SK-N-SH treated with all-trans-retinoic acid at 6 μM for 48 hours (cell line): ENCODE measurements around the gene LRIT2.

Experiments used
- ATAC-seq: fragments of 200-7000 bp; cut with Tn5 transposase; 3 replicates; pipeline ENCODE4 v1.9.1; 2020; ENCODE audit warnings: mild to moderate bottlenecking, moderate library complexity
- ARNTL ChIP-seq: fragments of 450-650 bp; formaldehyde crosslinking; IDR thresholded peaks from 2 replicates; pipeline ENCODE4 v1.5.0; 2020; ENCODE audit warnings: low read depth, mild to moderate bottlenecking, moderate library complexity, borderline replicate concordance
- BACH2 ChIP-seq: fragments of 250-450 bp; sonication (Bioruptor Pico); IDR thresholded peaks from 2 replicates; pipeline ENCODE4 v1.9.0; 2021; ENCODE audit warnings: mild to moderate bottlenecking, borderline replicate concordance
- CSDC2 ChIP-seq: fragments of 250-450 bp; sonication (Bioruptor Pico); IDR thresholded peaks from 2 replicates; pipeline ENCODE4 v1.5.0; 2020; ENCODE audit warnings: mild to moderate bottlenecking, moderate library complexity
- ESRRG ChIP-seq: fragments of 250-450 bp; sonication (Bioruptor Pico); IDR thresholded peaks from 2 replicates; pipeline ENCODE4 v1.6.1; 2021; ENCODE audit warnings: mild to moderate bottlenecking
- GLIS3 ChIP-seq: fragments of 250-450 bp; sonication (Bioruptor Pico); IDR thresholded peaks from 2 replicates; pipeline ENCODE4 v1.5.0; 2020; ENCODE audit warnings: mild to moderate bottlenecking, moderate library complexity
- ISL1 ChIP-seq: fragments of 250-450 bp; sonication (Bioruptor Pico); IDR thresholded peaks from 2 replicates; pipeline ENCODE4 v2.1.2; 2022; ENCODE audit warnings: mild to moderate bottlenecking, moderate library complexity
- OSR1 ChIP-seq: fragments of 250-450 bp; sonication (Bioruptor Pico); IDR thresholded peaks from 2 replicates; pipeline ENCODE4 v1.8.0; 2022; ENCODE audit warnings: moderate library complexity, mild to moderate bottlenecking, inconsistent platforms
- PPARA ChIP-seq: fragments of 250-450 bp; sonication (Bioruptor Pico); IDR thresholded peaks from 2 replicates; pipeline ENCODE4 v1.5.0; 2020; ENCODE audit warnings: mild to moderate bottlenecking, borderline replicate concordance
- RARB ChIP-seq: fragments of 250-450 bp; sonication (Bioruptor Pico); IDR thresholded peaks from 2 replicates; pipeline ENCODE4 v1.8.0; 2021; ENCODE audit warnings: mild to moderate bottlenecking, moderate library complexity
- SNAI2 ChIP-seq: fragments of 250-450 bp; sonication (Bioruptor Pico); IDR thresholded peaks from 2 replicates; pipeline ENCODE4 v1.5.0; 2020; ENCODE audit warnings: mild to moderate bottlenecking, moderate library complexity
- TCF4 ChIP-seq: fragments of 250-450 bp; sonication (Bioruptor Pico); IDR thresholded peaks from 2 replicates; pipeline ENCODE4 v1.8.0; 2021; ENCODE audit warnings: mild to moderate bottlenecking, moderate library complexity, borderline replicate concordance
- TOX ChIP-seq: fragments of 250-450 bp; sonication (Bioruptor Pico); IDR thresholded peaks from 2 replicates; pipeline ENCODE4 v1.8.0; 2021; ENCODE audit warnings: mild to moderate bottlenecking, moderate library complexity, borderline replicate concordance
- ZC3H10 ChIP-seq: fragments of 250-450 bp; sonication (Bioruptor Pico); IDR thresholded peaks from 2 replicates; pipeline ENCODE4 v1.5.1; 2021; ENCODE audit warnings: mild to moderate bottlenecking, moderate library complexity
- ZFP3 ChIP-seq: fragments of 250-450 bp; sonication (Bioruptor Pico); IDR thresholded peaks from 2 replicates; pipeline ENCODE4 v1.5.0; 2020; ENCODE audit warnings: mild to moderate bottlenecking, moderate library complexity
- ZFP30 ChIP-seq: fragments of 450-650 bp; formaldehyde crosslinking; IDR thresholded peaks from 2 replicates; pipeline ENCODE4 v1.5.0; 2022; ENCODE audit warnings: mild to moderate bottlenecking, moderate library complexity
- ZNF565 ChIP-seq: fragments of 450-650 bp; formaldehyde crosslinking; conservative IDR thresholded peaks from 2 replicates; pipeline ENCODE4 v1.5.0; 2020; ENCODE audit warnings: low read depth, mild to moderate bottlenecking, moderate library complexity
- ZNF70 ChIP-seq: fragments of 450-650 bp; formaldehyde crosslinking; IDR thresholded peaks from 2 replicates; pipeline ENCODE4 v1.5.0; 2020; ENCODE audit warnings: mild to moderate bottlenecking, moderate library complexity
- ZNF8 ChIP-seq: fragments of 450-650 bp; formaldehyde crosslinking; IDR thresholded peaks from 2 replicates; pipeline ENCODE4 v1.5.0; 2020; ENCODE audit warnings: mild to moderate bottlenecking, moderate library complexity
- TF ChIP-seq, protein P1 (sequence below): fragments of 250-450 bp; sonication (Bioruptor Pico); IDR thresholded peaks from 2 replicates; pipeline ENCODE4 v1.5.0; 2020; ENCODE audit warnings: mild to moderate bottlenecking, moderate library complexity
- TF ChIP-seq, protein P2 (sequence below): fragments of 250-450 bp; sonication (Bioruptor Pico); IDR thresholded peaks from 2 replicates; pipeline ENCODE4 v1.5.1; 2020; ENCODE audit warnings: low read depth, mild to moderate bottlenecking, moderate library complexity
- TF ChIP-seq, protein P3 (sequence below): fragments of 250-450 bp; sonication (Bioruptor Pico); IDR thresholded peaks from 2 replicates; pipeline ENCODE4 v1.8.0; 2021; ENCODE audit warnings: low read depth, mild to moderate bottlenecking, moderate library complexity, borderline replicate concordance

Gene LRIT2

DNA sequence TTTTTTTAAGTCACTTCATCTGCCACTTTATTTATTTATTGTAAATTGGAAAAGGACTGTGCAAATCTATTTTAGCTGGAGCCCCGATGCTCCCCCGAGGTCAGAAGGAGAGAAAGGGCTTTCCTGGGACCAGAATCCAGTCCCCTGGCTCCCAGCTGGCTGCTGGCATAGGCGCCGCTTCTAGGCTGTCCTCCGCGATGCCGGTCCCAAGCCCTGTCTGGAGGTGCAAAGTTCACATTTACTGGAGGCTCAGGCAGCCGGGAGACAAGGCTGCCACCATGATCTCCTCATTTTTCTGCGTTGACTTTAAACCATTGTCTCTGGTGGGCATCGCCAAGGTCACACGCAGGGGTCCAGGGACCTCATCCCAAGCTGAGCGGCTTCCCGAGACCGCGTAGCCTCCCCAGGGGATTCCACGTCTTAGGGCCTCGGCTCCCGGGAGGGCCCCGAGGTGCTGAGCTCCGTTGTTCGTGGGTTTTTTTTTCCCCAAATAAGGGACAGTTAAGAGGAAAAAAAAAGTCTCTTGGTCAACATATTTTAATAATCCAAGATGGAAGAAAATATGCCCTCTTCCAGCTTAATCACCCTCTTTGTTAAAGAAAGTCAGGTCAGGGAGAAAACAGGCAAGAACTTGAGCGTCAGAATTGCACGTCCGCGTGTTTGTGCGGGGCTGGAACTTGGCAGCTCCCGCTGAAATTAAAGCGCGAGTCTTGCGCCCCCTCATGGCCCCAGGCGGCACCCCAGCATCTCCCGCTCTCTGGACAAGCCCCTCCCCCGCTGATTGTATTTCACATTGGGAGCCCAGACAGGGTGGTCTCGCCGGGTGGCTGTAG lies 31.4 kb upstream of the LRIT2 start:
- TF ChIP-seq RARB (CRISPR knock-in tag) (no peak), PPARA (CRISPR knock-in tag) (no peak), ESRRG (CRISPR knock-in tag) (no peak), ZNF8 (CRISPR knock-in tag) (no peak), ZFP3 (CRISPR knock-in tag) (no peak), ZNF565 (CRISPR knock-in tag) (no peak), ARNTL (no peak), ISL1 (CRISPR knock-in tag) (no peak), OSR1 (CRISPR knock-in tag) (no peak), ZC3H10 (no peak), CSDC2 (CRISPR knock-in tag) (no peak), TOX (no peak), SNAI2 (CRISPR knock-in tag) (no peak), GLIS3 (no peak), BACH2 (CRISPR knock-in tag) (no peak), ZNF70 (no peak)
- TF ChIP-seq, protein P1, sequence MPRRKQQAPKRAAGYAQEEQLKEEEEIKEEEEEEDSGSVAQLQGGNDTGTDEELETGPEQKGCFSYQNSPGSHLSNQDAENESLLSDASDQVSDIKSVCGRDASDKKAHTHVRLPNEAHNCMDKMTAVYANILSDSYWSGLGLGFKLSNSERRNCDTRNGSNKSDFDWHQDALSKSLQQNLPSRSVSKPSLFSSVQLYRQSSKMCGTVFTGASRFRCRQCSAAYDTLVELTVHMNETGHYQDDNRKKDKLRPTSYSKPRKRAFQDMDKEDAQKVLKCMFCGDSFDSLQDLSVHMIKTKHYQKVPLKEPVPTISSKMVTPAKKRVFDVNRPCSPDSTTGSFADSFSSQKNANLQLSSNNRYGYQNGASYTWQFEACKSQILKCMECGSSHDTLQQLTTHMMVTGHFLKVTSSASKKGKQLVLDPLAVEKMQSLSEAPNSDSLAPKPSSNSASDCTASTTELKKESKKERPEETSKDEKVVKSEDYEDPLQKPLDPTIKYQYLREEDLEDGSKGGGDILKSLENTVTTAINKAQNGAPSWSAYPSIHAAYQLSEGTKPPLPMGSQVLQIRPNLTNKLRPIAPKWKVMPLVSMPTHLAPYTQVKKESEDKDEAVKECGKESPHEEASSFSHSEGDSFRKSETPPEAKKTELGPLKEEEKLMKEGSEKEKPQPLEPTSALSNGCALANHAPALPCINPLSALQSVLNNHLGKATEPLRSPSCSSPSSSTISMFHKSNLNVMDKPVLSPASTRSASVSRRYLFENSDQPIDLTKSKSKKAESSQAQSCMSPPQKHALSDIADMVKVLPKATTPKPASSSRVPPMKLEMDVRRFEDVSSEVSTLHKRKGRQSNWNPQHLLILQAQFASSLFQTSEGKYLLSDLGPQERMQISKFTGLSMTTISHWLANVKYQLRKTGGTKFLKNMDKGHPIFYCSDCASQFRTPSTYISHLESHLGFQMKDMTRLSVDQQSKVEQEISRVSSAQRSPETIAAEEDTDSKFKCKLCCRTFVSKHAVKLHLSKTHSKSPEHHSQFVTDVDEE, result no peak
- ATAC-seq, result no peak

DNA sequence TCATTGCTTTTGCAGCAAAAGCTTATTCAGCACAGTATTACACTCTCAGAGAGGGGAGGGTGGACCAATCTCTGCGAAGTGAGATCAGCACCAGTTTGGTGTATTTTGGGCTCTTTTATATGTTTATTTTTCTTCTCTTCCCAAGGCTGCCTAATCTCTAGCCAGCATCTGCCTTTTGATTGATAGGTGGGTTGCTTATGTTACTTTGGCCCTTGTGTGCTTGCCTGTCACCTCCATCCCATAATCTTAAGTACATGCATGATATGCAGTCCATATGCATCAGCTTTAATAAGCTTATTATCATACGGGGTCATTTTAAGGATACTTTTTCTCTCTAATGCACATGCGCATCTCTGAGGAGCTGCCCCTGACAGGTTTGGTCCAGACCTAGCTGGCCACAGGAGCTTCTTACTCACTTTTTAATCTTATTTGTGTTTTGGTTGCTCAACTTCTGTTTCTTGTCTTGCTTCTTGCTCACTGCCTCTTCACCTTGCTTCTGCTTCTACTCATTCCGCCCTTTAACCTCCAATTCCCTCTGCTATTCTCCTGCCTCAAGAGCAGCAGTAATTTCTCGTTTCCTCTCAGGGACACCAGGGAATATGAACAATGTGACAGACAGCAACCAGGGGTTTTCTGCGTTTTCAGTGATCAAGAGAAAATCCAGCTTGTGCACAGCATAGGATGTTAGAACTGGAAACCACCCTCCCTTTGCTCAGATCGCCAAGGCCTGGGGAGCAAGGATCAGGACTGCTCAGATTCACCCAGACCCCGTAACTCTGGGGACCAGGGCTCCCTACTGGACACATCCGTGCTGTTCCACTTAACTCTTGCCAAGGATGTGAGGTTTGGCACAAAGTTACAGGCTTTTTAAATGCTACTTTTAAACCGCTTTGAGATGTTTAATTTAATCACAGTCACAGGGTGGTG lies 29.5 kb upstream of the LRIT2 start:
- ATAC-seq, result no peak
- TF ChIP-seq SNAI2 (CRISPR knock-in tag), result no peak

DNA sequence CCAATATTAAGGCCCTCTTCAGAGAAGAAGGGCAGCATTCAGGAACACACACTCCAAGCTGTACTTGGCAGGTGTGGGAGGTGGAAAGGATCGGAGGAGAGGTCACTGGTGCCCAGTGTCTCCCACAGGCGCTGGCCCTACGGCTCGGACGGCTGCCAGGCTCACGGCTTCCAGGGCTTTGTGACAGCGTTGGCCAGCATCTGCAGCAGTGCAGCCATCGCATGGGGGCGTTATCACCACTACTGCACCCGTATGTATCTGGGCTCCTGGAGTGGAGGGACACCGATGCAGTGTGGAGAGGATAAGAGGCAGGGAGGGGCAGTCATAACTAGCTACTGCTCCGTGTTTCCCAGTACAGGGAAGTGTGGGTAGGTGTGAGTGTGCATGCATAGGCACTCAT lies 23.4 kb upstream of the LRIT2 start:
- ATAC-seq, result no peak
- TF ChIP-seq ZNF565 (CRISPR knock-in tag) (no peak), TOX (no peak), TCF4 (CRISPR knock-in tag) (no peak), ESRRG (CRISPR knock-in tag) (no peak), BACH2 (CRISPR knock-in tag) (no peak), ZFP30 (CRISPR knock-in tag) (no peak), CSDC2 (CRISPR knock-in tag) (no peak), ZFP3 (CRISPR knock-in tag) (no peak), ZNF8 (CRISPR knock-in tag) (no peak), GLIS3 (no peak), RARB (CRISPR knock-in tag) (no peak)
- TF ChIP-seq, protein P2, sequence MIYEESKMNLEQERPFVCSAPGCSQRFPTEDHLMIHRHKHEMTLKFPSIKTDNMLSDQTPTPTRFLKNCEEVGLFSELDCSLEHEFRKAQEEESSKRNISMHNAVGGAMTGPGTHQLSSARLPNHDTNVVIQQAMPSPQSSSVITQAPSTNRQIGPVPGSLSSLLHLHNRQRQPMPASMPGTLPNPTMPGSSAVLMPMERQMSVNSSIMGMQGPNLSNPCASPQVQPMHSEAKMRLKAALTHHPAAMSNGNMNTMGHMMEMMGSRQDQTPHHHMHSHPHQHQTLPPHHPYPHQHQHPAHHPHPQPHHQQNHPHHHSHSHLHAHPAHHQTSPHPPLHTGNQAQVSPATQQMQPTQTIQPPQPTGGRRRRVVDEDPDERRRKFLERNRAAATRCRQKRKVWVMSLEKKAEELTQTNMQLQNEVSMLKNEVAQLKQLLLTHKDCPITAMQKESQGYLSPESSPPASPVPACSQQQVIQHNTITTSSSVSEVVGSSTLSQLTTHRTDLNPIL (CRISPR knock-in tag), result no peak
- TF ChIP-seq, protein P3, sequence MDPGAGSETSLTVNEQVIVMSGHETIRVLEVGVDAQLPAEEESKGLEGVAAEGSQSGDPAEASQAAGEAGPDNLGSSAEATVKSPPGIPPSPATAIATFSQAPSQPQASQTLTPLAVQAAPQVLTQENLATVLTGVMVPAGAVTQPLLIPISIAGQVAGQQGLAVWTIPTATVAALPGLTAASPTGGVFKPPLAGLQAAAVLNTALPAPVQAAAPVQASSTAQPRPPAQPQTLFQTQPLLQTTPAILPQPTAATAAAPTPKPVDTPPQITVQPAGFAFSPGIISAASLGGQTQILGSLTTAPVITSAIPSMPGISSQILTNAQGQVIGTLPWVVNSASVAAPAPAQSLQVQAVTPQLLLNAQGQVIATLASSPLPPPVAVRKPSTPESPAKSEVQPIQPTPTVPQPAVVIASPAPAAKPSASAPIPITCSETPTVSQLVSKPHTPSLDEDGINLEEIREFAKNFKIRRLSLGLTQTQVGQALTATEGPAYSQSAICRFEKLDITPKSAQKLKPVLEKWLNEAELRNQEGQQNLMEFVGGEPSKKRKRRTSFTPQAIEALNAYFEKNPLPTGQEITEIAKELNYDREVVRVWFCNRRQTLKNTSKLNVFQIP (CRISPR knock-in tag), result no peak
- TF ChIP-seq, protein P1, result no peak
